ENCODE data around the gene ITGA2B.

DNA sequence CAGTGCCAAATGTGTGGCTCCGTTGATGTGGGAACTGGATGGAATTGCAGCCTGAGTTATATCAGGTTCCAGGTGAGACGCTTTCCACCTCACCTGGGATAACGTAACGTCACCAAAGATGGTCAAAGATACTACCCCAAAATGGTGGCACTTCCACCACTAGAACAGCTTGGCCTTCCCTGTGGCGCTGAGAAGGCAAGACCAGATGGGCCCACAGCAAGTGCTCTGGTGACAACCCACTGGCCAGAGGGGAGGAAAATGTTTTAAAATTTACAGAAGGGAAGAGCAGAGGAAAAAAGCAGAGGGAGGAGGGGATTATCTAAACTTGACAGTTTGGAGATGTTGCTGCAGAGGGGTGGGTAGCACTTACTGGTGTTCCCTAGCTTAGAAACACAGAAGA lies 7.5 kb upstream of the ITGA2B start:
- TF ChIP-seq, protein P1, sequence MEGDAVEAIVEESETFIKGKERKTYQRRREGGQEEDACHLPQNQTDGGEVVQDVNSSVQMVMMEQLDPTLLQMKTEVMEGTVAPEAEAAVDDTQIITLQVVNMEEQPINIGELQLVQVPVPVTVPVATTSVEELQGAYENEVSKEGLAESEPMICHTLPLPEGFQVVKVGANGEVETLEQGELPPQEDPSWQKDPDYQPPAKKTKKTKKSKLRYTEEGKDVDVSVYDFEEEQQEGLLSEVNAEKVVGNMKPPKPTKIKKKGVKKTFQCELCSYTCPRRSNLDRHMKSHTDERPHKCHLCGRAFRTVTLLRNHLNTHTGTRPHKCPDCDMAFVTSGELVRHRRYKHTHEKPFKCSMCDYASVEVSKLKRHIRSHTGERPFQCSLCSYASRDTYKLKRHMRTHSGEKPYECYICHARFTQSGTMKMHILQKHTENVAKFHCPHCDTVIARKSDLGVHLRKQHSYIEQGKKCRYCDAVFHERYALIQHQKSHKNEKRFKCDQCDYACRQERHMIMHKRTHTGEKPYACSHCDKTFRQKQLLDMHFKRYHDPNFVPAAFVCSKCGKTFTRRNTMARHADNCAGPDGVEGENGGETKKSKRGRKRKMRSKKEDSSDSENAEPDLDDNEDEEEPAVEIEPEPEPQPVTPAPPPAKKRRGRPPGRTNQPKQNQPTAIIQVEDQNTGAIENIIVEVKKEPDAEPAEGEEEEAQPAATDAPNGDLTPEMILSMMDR (IDR thresholded peaks at IDR 0.05), result no peak
- no peak for TF ChIP-seq POLR2AphosphoS5 (IDR thresholded peaks at IDR 0.05)

All from stomach (tissue), 4 donors.